Limb (tissue), 2 donors: ENCODE results near the gene SULT2A1.
"Not testable (repeated sequence)": the region's sequence is repeated elsewhere in the genome, so short reads cannot be mapped to it uniquely, and the experiment has no call there.

Experiments used
- DNase-seq, 2 donors: peaks; one replicate each; pipeline ENCODE4 v3.0.0-alpha.2; 2016; ENCODE audit errors: extremely low spot score in 2 of 2

Gene SULT2A1, protein sequence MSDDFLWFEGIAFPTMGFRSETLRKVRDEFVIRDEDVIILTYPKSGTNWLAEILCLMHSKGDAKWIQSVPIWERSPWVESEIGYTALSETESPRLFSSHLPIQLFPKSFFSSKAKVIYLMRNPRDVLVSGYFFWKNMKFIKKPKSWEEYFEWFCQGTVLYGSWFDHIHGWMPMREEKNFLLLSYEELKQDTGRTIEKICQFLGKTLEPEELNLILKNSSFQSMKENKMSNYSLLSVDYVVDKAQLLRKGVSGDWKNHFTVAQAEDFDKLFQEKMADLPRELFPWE

DNA sequence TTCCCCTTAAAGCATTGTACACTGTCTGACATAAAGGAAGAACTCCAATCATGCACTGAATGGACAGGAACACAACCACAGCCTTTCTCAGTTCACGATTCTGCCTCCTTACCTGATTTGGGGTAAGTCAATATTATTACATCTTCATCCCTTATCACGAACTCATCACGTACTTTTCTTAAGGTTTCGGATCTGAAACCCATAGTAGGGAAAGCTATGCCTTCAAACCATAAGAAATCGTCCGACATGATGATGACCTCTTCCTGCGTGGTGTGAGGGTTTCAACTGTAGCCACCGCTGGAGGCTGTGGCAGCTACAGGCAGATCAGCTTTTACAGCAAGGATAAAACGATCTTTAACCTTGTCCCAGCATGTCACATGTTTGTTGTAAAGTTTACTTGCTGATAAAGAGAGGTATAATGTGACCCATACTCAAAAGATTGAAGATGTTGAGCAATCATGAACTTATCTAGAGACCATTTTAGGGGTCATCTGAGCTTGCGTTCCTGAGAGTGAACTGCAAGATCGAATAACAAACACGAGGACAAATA is at the start of gene SULT2A1:
SULT2A1 (minus strand) TSS at position 306 of the 550 bp plus-strand sequence; CDS start at position 248, 58 bp downstream.
- no peak for DNase-seq

DNA sequence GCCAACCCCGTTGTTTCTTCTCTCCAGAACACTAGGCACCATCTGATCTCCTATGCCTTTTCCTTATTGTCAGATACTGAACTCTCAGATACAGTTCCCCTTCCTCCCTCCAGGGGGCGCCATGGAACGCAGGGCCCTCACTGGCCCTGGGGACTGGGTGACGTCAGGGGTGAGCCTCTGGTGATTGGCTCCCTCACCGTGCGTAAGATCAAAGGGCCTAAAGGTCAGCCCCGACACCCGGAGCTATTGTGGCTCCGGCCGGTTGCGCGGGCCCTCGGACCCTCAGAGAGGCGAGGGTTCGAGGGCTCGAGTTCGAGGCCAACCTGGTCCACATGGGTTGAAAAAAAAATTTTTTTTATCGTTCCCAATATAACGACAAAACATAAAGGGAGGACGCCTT is 42.5 kb upstream of the SULT2A1 start:
- not testable (repeated sequence) for DNase-seq

DNA sequence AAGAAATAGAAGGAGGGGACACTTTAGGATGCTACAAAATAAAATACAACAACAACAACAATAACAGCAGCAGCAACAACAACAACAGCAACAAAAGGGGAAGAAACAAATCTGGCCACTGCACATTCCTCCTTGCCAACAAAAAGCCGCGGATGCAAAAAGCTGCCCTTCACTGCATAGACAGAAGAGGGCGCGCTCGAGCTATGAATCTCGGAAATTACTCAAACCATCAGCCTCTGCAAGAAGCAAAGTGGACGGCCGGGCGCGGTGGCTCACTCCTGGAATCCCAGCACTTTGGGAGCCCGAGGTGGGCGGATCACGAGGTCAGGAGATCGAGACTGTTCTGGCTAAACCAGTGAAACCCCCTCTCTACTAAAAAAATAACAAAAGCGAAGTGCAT is 34.0 kb upstream of the SULT2A1 start:
- DNase-seq = not testable (repeated sequence)

DNA sequence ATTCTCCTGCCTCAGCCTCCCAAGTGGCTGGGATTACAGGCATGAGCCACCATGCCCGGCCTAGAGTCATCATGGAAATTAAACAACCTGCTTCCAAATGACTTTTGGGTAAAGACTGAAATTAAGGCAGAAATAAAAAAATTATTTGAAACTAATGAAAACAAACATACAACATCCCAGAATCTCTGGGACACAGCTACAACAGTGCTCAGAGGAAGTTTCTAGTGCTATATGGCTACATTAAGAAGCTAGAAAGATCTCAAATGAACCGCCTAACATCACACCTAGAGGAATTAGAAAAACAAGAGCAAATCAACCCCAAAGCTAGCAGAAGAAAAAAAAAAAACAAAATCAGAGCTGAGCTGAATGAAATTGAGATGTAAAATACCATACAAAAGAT is 24.1 kb upstream of the SULT2A1 start:
- DNase-seq = not testable (repeated sequence)

DNA sequence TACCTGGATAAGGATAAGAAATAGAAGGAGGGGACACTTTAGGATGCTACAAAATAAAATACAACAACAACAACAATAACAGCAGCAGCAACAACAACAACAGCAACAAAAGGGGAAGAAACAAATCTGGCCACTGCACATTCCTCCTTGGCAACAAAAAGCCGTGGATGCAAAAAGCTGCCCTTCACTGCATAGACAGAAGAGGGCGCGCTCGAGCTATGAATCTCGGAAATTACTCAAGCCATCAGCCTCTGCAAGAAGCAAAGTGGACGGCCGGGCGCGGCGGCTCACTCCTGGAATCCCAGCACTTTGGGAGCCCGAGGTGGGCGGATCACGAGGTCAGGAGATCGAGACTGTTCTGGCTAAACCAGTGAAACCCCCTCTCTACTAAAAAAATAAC is 23.2 kb upstream of the SULT2A1 start:
- DNase-seq = not testable (repeated sequence)

DNA sequence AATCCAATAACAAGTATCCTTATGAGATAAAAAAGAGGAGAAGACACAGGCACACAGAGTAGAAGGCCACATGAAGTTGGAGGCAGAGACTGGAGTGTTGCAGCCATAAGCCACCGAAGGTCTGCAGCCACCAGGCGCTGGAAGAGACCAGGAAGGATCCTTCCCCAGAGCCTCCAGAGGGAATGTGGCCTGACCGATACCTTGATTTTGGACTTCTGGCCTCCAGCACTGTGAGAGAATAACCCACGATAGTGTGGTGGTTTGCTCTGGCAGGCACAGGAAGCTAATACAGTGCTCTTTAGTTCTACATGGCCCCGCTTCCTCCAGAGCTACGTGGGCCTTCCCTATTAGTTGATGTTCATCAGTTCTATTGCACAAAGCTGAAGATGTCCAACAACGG is 15.3 kb upstream of the SULT2A1 start:
- no peak for DNase-seq

DNA sequence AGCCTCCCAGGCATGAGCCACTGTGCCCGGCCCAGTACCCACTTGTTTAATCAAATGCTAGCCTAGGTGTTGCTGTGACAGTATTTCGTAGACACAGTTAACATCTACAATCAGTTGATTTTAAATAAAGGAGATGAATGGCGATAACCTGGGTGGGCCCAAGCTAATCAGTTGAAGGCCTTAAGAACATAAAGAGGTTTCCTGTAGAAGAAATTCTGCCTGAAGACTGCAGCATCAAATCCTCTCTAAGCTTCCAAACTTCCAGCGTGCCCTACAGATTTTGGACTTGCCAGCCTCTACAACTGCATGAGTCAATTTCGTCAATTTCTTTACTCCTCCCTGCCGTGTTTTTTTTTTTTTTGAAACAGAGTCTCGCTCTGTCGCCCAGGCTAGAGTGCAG is 13.2 kb upstream of the SULT2A1 start:
- no peak for DNase-seq

DNA sequence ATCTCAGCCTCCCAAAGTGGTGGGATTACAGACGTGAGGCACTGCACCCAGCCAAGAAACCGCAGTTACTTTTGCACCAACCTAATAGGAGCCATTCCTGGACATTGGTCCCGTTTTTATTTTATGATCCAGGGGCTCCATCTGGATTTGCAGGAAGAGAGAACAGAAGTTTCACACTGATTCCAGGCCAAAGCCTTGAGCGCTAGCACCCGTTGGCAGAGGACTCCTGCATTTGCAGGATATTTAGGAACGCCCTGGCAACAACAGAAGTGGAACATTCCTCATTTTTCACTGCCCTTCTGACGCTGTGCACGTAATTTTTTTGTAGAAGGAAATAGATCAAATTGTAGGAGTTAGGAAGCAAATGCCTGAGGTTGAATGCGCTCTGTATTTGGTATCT is 11.7 kb upstream of the SULT2A1 start:
- no peak for DNase-seq

DNA sequence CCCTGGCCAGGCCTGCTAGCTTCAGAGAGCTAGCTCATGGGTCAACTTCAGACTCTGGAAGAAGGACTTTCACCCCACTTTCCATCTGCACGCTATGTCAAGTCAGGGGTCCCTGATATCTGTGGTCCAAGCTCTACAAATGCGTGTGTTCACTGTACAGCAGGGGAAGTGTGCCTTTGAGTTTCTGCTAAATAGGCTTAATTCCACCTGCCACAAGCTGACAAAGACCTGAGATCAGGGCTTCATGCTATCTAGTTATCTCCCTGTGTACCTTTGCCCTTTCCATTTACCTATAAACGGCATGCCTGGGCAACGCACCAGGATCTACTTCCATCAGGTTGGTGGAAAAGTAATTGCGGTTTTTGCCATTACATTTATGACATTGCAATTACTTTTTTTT is 10.7 kb upstream of the SULT2A1 start:
- DNase-seq = no peak

DNA sequence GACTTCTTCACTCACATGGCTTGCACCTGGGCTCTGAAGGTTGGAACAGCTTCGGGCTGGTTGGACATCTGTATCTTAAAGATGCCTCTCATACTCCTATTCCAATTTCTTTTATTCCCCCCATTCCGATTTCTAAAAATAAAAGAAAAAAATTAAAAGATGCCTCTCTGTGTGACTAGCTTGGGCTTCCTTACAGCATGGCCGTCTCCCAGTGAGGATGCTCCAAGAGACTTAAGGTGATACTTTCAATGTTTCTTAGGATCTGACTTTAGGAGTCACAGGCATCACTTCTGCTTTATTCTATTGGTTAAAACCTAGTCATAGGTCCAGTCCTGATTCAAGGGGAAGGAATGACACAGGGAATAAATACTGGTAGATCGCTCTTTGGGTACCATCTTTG is 9.9 kb upstream of the SULT2A1 start:
- no peak for DNase-seq

DNA sequence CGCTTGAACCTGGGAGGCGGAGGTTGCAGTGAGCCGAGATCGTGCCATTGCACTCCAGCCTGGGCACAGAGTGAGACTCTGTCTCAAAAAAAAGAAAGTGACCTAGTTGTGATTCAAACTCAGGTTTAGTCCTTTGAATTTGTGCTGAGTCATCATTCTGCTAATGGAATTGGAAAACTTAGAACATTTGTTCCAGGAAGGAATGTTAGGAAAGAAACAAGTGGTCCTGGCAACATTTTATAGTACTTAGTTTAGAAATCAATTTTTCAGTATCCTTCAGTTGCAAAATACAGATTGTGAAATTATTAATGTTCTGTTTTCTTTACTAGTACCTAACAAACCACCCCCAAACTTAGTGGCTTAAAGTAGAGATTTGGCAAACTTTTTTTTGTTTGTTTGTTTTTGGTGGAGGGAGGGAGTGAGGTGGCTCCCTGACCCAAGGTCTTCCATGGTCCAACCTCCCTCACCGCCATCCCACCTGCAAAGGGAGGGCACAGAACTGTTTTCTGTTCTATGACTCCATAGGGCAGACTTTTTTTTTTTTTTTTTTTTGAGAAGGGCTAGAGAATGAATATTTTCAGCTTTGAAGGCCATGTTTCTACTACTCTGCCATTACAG is 9.2 kb upstream of the SULT2A1 start:
- no peak for DNase-seq

DNA sequence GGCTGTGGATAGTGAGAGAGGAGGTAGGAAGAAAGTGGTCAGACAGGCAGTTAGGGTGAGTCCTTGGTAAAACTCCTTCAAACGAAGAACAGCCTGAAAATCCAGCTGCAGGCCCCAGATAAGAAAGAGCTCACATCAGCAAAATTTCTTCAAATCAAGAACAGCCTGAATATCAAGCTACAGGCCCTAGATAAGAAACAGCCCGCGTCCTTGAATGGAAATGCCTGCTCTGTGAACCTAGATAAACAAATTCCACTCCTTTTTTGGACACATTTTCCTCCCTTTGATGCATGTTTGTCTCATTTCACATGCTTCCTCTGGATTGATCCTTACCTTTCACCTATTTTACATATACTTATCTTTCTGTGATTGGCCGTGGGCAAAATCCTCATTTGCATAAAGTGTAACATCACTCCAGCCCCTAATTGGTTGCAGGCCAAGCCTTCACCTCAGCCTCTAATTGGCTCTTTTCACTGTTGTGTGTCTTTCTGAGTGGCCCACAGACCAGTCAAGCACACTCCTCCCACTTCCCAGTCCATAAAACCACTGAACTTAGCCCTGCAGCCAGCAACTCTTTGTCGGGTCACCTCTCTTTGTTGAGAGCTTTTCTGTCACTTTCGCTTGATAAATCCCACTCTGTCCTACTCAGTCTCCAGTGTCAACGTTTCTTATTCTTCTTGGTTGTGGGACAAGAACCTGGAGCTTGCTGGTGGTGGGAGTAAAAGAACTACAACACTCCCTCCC is 6.0 kb upstream of the SULT2A1 start:
- DNase-seq = no peak

DNA sequence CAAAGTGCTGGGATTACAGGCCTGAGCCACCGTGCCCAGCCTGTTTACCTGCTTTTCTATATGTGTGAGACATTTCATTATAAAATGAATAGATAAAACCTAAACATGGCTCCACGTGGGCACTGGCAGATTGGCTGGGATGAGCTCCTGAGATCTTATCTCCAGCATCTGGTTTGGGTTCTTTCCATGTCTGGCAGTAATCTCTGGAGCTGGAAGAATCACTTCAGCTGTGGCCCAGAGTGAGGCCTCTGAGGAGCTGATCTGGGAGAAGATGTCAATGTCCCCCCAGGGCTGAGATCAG is 5.5 kb upstream of the SULT2A1 start:
- no peak for DNase-seq

DNA sequence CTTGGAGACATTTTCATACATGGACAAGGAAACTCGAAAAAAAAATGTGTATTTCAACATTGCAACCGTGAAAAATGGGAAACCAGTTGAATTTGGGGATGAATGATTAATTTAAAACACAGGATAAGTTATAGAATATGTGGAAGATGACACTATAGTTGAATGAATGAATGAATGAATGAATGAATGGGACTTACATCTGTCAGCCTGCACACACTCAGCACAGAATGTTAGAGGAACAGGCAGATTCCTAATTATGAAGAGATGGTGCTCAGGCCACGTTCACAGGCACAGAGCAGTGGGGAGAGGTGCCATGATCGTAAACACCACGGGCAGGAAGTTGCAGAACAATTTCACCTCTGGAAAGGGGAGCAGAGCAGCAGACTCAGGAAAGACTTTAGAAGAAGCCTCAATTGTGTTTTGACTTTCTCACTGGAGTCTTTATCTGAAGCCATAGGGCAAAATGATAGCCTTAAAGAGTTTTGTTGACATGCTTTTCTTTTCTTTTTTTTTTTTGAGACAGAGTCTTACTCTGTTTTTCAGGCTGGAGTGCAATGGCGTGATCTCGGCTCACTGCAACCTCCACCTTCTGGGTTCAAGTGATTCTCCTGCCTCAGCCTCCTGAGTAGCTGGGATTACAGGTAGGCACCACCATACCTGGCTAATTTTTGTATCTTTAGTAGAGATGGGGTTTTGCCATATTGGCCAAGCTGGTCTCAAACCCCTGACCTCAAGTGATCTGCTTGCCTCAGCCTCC is 4.9 kb upstream of the SULT2A1 start:
- no peak for DNase-seq

DNA sequence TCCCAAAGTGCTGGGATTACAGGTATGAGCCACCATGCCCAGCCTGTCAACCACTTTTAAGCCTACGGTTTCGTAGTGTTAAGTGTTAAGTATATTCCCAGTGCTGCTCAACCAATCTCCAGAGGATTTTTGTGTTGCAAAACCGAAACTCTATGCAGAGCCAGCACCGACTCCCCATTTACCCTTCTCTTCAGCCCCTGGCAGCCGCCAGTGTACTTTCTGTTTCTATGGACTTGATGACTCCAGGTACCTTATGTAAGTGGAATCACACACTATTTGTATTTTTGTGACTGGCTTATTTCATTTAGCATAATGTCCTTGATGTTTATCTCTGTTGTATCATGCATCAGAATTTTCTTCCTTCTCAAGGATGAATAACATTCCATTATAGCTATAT is 1.1 kb downstream of the SULT2A1 start:
- no peak for DNase-seq

DNA sequence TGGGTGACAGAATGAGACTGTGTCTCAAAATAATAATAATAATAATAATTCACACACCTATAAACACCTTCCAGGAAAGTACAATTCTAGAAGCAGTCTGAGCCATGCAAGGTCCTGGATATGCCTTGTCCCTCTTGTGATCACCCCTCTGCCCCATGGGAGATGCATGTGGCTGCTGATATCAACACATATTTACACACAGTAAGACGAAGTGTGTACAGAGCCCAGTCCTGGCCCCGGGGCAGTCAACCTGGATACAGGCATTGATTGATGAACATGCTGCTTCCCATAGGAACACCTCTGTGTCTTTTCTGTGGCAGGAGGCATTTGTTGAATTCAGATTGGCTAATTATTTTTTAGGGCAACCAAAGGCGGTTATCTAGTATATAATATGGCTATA is 3.2 kb downstream of the SULT2A1 start:
- no peak for DNase-seq

DNA sequence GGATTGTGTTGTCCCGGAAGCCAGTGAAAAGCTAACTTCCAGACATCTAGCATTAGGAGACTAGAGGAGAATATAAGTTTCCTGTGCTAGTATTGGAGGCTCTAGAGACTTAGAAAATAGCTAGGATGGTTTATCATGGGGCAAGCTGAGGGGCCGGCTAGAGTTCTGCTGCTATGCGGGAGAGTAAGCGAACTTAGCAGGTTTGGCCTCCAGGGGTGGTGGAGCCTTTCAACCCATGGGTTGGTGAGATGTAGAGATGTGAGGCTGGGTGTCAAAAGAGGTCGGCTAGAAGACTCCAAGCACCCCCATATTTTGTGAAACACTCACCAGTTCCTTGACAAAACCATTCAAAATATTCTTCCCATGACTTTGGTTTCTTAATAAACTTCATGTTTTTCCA is 4.4 kb downstream of the SULT2A1 start:
- no peak for DNase-seq

DNA sequence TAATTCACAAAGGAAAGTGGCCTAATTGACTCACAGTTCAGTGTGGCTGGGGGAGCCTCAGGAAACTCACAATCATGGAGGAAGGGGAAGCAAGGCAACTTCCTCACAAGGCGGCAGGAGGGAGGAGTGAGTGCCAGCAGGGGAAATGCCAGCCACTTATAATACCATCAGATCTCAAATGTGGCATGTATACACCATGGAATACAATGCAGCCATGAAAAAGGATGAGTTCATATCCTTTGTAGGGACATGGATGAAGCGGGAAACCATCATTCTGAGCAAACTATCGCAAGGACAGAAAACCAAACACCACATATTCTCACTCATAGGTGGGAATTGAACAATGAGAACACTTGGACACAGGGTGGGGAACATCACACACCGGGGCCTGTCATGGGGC is 6.7 kb downstream of the SULT2A1 start:
- not testable (repeated sequence) for DNase-seq

DNA sequence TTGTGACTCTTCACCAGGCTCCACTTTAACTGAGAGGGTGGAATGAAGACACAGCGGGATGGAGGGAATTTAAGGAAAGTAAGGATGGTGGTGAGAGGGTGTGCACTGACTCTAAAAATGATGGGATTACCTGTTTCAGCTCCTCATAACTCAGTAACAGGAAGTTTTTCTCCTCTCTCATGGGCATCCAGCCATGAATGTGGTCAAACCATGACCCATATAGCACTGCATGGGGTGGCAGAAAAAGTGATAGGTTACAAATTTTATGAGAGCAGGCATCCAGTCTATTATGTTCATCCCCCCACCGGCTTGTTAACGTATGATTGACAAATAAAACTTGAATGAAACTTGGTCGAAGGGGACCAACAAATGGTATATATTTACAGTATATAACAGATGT is 7.2 kb downstream of the SULT2A1 start:
- no peak for DNase-seq

DNA sequence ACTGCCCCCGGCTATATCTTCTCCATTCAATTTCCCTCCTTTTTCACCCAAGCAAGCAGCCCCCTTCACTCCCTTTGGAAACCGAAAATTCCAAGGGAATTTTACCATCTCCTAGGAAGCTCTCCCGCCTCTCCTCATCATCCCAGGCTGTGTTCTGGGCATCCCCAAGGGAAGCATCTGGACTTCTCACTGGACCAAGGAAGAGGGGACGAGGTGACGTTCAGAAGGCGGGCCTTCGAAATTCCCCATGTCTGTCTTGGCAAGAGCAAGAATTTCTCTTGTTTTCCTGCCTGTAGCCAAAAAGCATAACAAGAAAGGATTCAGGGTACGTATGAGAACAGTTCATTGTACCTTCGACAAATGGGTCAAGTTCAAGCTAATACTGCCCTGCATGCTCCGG is 20.9 kb downstream of the SULT2A1 start:
- no peak for DNase-seq

DNA sequence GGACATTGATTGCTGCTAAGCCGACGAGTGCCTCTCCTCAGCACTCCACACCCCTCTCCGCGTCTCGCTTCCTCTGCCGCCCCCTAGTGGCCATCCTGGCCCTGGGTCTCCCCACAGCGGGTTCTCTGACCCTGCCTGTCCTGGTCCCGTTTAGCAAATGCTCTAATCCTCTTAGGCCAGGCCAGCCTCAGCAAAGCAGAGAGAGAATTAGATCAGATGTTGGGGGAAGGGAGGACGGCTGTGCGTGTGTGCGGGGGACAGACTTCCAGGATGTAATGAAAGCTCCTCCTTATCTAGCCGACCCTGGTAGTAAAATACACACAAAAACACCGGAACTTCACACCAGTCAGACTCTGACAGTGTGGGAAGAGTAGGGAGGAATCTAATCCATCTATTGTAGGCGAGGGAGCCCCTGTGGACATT is 22.6 kb downstream of the SULT2A1 start:
- DNase-seq = peak; percentile 79 to 92

DNA sequence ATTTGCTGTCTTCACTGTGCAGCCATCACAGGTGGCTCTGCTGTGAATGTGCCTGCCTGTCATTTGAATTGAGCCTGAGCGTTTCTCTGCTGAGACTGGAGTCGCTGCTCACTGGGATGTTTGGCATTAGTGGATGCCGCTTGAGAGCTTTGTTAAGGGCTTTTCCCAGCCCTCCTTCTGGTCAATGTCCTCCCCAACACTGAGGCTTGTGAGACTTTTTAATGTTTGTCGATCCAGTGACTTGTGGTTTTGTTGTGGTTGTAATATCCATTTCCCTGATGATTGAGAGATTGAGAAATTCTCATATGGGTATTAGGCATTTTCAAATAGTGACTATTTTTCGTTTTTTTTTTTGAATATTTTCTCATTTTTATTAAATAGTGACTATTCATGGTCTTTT is 24.5 kb downstream of the SULT2A1 start:
- no peak for DNase-seq
